MCF 10A (cell line): ENCODE results near the gene EMILIN2. TPM values are rescaled to one million over a fixed set of nuclear protein-coding genes. Genes with fewer than 3 reads are reported as not detected.

Experiments
- BruUV-seq: library from RNA; stranded (reverse); fragments of 400-500 nt; replicated peaks from 2 replicates; lab custom pipeline; 2021; lab: Mats Ljungman, UMichigan
- CTCF ChIA-PET: fragments of 300-600 bp; sonication (Branson Sonifier 250); formaldehyde crosslinking; extraction: SDS; loops from one replicate; lab custom pipeline; 2021; ENCODE audit warnings: antibody characterized with exemption, inconsistent platforms; lab: Yijun Ruan, JAX
- POLR2A ChIA-PET: fragments of 300-600, 350-650 bp; sonication (Branson Sonifier 250); formaldehyde crosslinking; extraction: SDS; loops from one replicate; lab custom pipeline; 2020; ENCODE audit warnings: antibody characterized with exemption, inconsistent platforms; lab: Yijun Ruan, JAX
- DNase-seq: peaks from one replicate; pipeline ENCODE4 v3.0.0-alpha.2; 2018; ENCODE audit not compliant: unreplicated experiment
- H3K27ac Mint-ChIP-seq: one replicate; pipeline ENCODE4 v1.8.0; 2022; ENCODE audit warnings: mild to moderate bottlenecking, low read depth, mixed read lengths; ENCODE audit not compliant: unreplicated experiment
- H3K27me3 Mint-ChIP-seq: one replicate; pipeline ENCODE4 v1.8.0; 2022; ENCODE audit warnings: mixed read lengths; ENCODE audit not compliant: insufficient read depth, unreplicated experiment
- H3K36me3 Mint-ChIP-seq: one replicate; pipeline ENCODE4 v1.8.0; 2022; ENCODE audit warnings: mild to moderate bottlenecking, moderate library complexity, mixed read lengths; ENCODE audit not compliant: insufficient read depth, unreplicated experiment
- H3K4me1 Mint-ChIP-seq: one replicate; pipeline ENCODE4 v1.8.0; 2022; ENCODE audit warnings: mixed read lengths; ENCODE audit not compliant: insufficient read depth, unreplicated experiment
- H3K4me3 Mint-ChIP-seq: one replicate; pipeline ENCODE4 v1.8.0; 2022; ENCODE audit warnings: mild to moderate bottlenecking, moderate library complexity, mixed read lengths; ENCODE audit not compliant: unreplicated experiment
- H3K9me3 Mint-ChIP-seq: one replicate; pipeline ENCODE4 v1.8.0; 2022; ENCODE audit warnings: mixed read lengths; ENCODE audit not compliant: unreplicated experiment
- CTCF ChIP-seq: fragments of 200-600 bp; IDR thresholded peaks from one replicate; pipeline ENCODE4 v1.8.0; 2022; ENCODE audit warnings: antibody characterized with exemption, mild to moderate bottlenecking; ENCODE audit not compliant: unreplicated experiment
- intact Hi-C: fragments of 100-400 bp; cut with micrococcal nuclease; formaldehyde crosslinking; loops from 2 replicates; pipeline ENCODE4 v1.14.1; 2022
- total RNA-seq: library from RNA; stranded (reverse); gene quantifications from 2 replicates; pipeline ENCODE4 v1.2.3, GENCODE V29; 2022

The EMILIN2 gene
- total RNA-seq, 1 experiment from 2014 or later: not detected

- no peak overlapping the region for H3K4me3 Mint-ChIP-seq
- no peak overlapping the region for H3K27ac Mint-ChIP-seq
- BruUV-seq: no TSS peak
- DNase-seq: no peak
- H3K27me3 Mint-ChIP-seq: no peaks in the 10 kb centered on the region
- H3K9me3 Mint-ChIP-seq: no peaks in the 10 kb centered on the region
- H3K36me3 Mint-ChIP-seq: no peaks in the 10 kb centered on the region
- ChIA-PET POLR2A (no interaction called here), CTCF (no interaction called here)
- TF ChIP-seq CTCF: no peak
- H3K4me1 Mint-ChIP-seq: peaks cover 26% of the 10 kb centered on the region
- intact Hi-C loops: no loop called here
Observed at GRCh38 chr18:2853173-2853925, 6.5 kb downstream of the EMILIN2 start.

GRCh38 chr18:2853926-2854664 lies 7.3 kb downstream of the EMILIN2 start:
- intact Hi-C loops: no loop called here
- no peak for DNase-seq
- H3K27ac Mint-ChIP-seq: no peak overlapping the region
- ChIA-PET CTCF (interaction anchor here (0.6 kb wide), 1 partner anchor 266 kb away, joined by 3 read pairs; no protein-coding TSS in a partner anchor), POLR2A (interaction anchor here (0.6 kb wide), 1 partner anchor 198 kb away, joined by 3 read pairs; no protein-coding TSS in a partner anchor)
- no peak overlapping the region for H3K4me3 Mint-ChIP-seq
- no peak for TF ChIP-seq CTCF
- H3K27me3 Mint-ChIP-seq: no peaks in the 10 kb centered on the region
- no peaks in the 10 kb centered on the region for H3K36me3 Mint-ChIP-seq
- peaks cover 28% of the 10 kb centered on the region for H3K4me1 Mint-ChIP-seq
- no peaks in the 10 kb centered on the region for H3K9me3 Mint-ChIP-seq
- no TSS peak for BruUV-seq

GRCh38 chr18:2854875-2855274 lies 8.1 kb downstream of the EMILIN2 start:
- H3K27me3 Mint-ChIP-seq: no peaks in the 10 kb centered on the region
- DNase-seq: no peak
- BruUV-seq: no TSS peak
- intact Hi-C loops: no loop called here
- peaks cover 28% of the 10 kb centered on the region for H3K4me1 Mint-ChIP-seq
- H3K36me3 Mint-ChIP-seq: no peaks in the 10 kb centered on the region
- no peak overlapping the region for H3K4me3 Mint-ChIP-seq
- CTCF ChIA-PET: interaction anchor here (0.6 kb wide), 1 partner anchor 11 kb away, joined by 3 read pairs; no protein-coding TSS in a partner anchor
- H3K9me3 Mint-ChIP-seq: no peaks in the 10 kb centered on the region
- POLR2A ChIA-PET: interaction anchor here (0.6 kb wide), 1 partner anchor 198 kb away, joined by 3 read pairs; no protein-coding TSS in a partner anchor
- no peak overlapping the region for H3K27ac Mint-ChIP-seq
- no peak for TF ChIP-seq CTCF
